Suprapubic skin (tissue), 4 donors: ENCODE measurements around the gene FRMD4A. TPM values are rescaled to one million over a fixed set of nuclear protein-coding genes. Genes with fewer than 3 reads are reported as not detected.

Experiments
- DNase-seq, 2 donors: peaks; one replicate each; pipeline ENCODE4 v3.0.0-alpha.2; 2019; ENCODE audit warnings: low spot score in 2 of 2
- H3K27ac ChIP-seq: fragments of 200-600 bp; sonication (generic); one replicate; pipeline ENCODE4 v1.5.1; 2019
- H3K27me3 ChIP-seq: fragments of 200-600 bp; sonication (generic); one replicate; pipeline ENCODE4 v1.5.1; 2019
- H3K36me3 ChIP-seq: fragments of 200-600 bp; sonication (generic); one replicate; pipeline ENCODE4 v1.5.1; 2019
- H3K4me1 ChIP-seq: fragments of 200-600 bp; sonication (generic); one replicate; pipeline ENCODE4 v1.5.1; 2019
- H3K4me3 ChIP-seq: fragments of 200-600 bp; sonication (generic); one replicate; pipeline ENCODE4 v1.5.1; 2019; ENCODE audit warnings: mild to moderate bottlenecking
- H3K9me3 ChIP-seq: fragments of 200-600 bp; sonication (generic); one replicate; pipeline ENCODE4 v1.5.1; 2019
- CTCF ChIP-seq, 2 donors: fragments of 200-600 bp in 1 of 2; fragments of 450-650 bp in 1 of 2; sonication (generic) in 1 of 2; IDR thresholded peaks; one replicate each; pipeline ENCODE4 v1.5.1; 2016 to 2019; ENCODE audit warnings: antibody characterized with exemption in 2 of 2, mild to moderate bottlenecking in 1 of 2, moderate library complexity in 1 of 2
- EP300 ChIP-seq: sonication (generic); formaldehyde crosslinking; IDR thresholded peaks from one replicate; pipeline ENCODE4 v1.6.1; 2017; ENCODE audit warnings: antibody characterized with exemption
- POLR2A ChIP-seq, 2 donors: fragments of 450-650 bp; IDR thresholded peaks; one replicate each; pipeline ENCODE4 v1.6.1; 2017; ENCODE audit warnings: antibody characterized with exemption in 2 of 2, mild to moderate bottlenecking in 2 of 2, moderate library complexity in 2 of 2
- POLR2AphosphoS5 ChIP-seq, 3 donors: sonication (generic); formaldehyde crosslinking; IDR thresholded peaks; one replicate each; pipeline ENCODE4 v1.6.1; 2017; ENCODE audit warnings: antibody characterized with exemption in 3 of 3
- WGBS: methylation state at CpG from one replicate; pipeline ENCODE4 v1.1.5; 2018; 5-methylcytosine and 5-hydroxymethylcytosine counted together
- total RNA-seq, 4 donors: library from RNA; depleted of rRNA; stranded (reverse); fragments of >200 nt; gene quantifications; one replicate each; pipeline ENCODE4 v1.1.0, GENCODE V29; 2016

Gene FRMD4A
- total RNA-seq, 4 donors from 2014 or later: 27.4 to 86.3 (median 58.0) TPM

GRCh38 chr10:13651969-13652720 is 678.6 kb downstream of the FRMD4A start:
- Histone ChIP-seq H3K27ac (no peak overlapping the region), H3K36me3 (peaks cover 94% of the 10 kb centered on the region), H3K4me3 (no peak overlapping the region), H3K9me3 (no peaks in the 10 kb centered on the region), H3K4me1 (no peaks in the 10 kb centered on the region), H3K27me3 (no peaks in the 10 kb centered on the region)
- WGBS: 79% methylated on average over 5 of the region's 5 CpGs
- DNase-seq: no peak
- no peak for TF ChIP-seq EP300
- no peak for TF ChIP-seq POLR2A (IDR thresholded peaks at IDR 0.05)
- TF ChIP-seq CTCF (IDR thresholded peaks at IDR 0.05): no peak
- TF ChIP-seq POLR2AphosphoS5 (IDR thresholded peaks at IDR 0.05): no peak

DNA sequence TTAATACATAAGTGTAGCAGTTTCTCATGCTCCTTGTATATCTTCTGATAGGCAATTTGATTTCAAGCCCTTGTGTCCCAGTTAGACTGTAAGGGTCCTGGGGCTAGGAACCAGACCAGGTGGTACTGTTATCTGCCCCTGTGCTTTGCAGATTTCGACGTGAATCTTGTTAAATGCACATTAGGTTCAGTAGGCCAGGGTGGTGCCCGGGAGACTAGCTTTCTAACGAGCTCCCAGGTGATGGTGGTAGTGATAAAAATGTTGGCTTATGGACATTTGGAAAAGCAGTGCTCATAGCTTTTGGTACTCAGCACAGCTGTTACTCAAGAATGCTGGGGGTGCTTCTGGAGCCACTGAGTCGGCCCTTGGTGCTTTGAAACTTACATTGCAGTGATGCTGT is 679.8 kb downstream of the FRMD4A start:
- Histone ChIP-seq H3K27me3 (no peaks in the 10 kb centered on the region), H3K36me3 (peaks cover 94% of the 10 kb centered on the region), H3K27ac (no peak overlapping the region), H3K4me1 (no peaks in the 10 kb centered on the region), H3K9me3 (no peaks in the 10 kb centered on the region), H3K4me3 (no peak overlapping the region)
- WGBS: 74% methylated on average over 5 of the region's 5 CpGs
- no peak for DNase-seq
- no peak for TF ChIP-seq CTCF (IDR thresholded peaks at IDR 0.05)
- no peak for TF ChIP-seq EP300
- no peak for TF ChIP-seq POLR2AphosphoS5 (IDR thresholded peaks at IDR 0.05)
- no peak for TF ChIP-seq POLR2A (IDR thresholded peaks at IDR 0.05)

DNA sequence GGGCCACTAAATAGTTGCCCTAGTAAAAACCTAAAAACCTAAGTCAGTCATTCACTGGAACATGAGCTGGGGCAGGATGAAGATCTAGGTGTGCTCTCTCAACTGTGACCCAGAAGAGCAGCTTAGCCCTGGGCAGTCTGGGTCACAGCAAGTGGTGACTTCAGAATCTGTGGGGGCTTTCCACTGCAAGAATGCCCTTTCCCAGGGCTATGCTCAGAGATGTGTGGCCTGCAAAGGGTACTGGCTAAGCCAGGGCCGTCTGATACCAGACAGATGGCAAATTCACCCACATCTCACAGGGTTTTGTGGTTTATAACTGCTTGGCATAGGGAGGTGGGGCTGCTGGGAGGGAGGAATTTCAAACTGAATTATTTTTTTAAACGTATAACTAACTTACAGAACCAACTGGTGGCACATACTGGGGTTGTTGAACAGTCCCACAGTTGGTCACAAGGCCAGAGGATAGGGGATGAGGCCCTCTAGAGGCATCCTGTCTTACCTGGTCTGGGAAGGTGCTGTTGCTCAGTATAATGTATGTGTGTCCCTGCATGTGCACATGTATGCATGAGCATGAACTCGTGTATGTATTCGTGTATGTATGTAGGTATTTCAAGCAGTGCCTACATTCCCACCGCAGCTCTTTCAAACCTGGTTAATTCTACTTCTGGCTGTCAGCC is 680.7 kb downstream of the FRMD4A start:
- no peak overlapping the region for H3K4me3 ChIP-seq
- DNase-seq: no peak
- 62% methylated on average over 5 of the region's 5 CpGs for WGBS
- H3K9me3 ChIP-seq: no peaks in the 10 kb centered on the region
- no peak overlapping the region for H3K27ac ChIP-seq
- peaks cover 94% of the 10 kb centered on the region for H3K36me3 ChIP-seq
- H3K4me1 ChIP-seq: no peaks in the 10 kb centered on the region
- H3K27me3 ChIP-seq: no peaks in the 10 kb centered on the region
- TF ChIP-seq CTCF (IDR thresholded peaks at IDR 0.05) (no peak), EP300 (no peak), POLR2A (IDR thresholded peaks at IDR 0.05) (no peak), POLR2AphosphoS5 (IDR thresholded peaks at IDR 0.05) (no peak)

DNA sequence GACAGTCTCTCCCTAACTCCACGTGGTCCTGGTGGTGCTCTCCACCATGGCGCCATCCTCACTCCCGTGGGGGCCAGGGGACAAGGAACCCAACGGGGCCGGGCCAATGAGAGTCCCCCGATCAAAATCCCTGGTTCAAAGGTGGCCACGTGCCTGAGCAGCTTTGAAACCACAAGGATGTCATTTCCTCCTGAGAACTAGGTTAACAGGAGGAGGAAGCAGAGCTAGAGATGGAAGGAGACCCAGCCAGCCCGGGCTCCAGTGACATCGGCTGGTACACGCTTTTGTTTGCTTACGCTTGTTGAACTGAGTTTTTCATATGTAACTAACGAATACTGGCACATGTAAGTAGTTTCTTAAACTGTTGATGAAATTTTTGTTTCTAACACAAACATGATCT is 682.3 kb downstream of the FRMD4A start:
- no peaks in the 10 kb centered on the region for H3K27me3 ChIP-seq
- no peak overlapping the region for H3K4me3 ChIP-seq
- peaks cover 87% of the 10 kb centered on the region for H3K36me3 ChIP-seq
- H3K4me1 ChIP-seq: no peaks in the 10 kb centered on the region
- H3K9me3 ChIP-seq: no peaks in the 10 kb centered on the region
- no peak overlapping the region for H3K27ac ChIP-seq
- 90% methylated on average over 10 of the region's 12 CpGs for WGBS
- TF ChIP-seq EP300 (no peak), POLR2AphosphoS5 (IDR thresholded peaks at IDR 0.05) (no peak), CTCF (IDR thresholded peaks at IDR 0.05) (no peak), POLR2A (IDR thresholded peaks at IDR 0.05) (no peak)
- DNase-seq: no peak

DNA sequence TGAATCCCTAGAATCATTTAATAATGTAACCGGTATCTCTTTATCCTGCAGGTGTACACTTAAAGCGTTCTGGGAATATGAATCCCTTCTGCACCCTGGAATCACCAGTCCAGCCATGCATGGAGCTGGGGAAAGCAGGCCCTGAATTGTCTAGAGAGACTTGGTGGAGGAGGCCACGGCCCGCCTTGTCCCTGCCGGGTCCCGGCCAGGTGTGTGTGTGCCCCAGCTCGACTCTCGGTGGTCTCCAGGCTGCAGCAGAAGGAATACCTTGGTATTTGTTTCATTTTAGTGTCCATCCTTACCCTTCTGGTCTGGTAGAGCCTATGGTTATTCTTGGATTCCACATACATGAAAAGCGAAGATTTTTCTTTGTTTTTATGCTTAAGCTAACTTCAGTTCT is 685.9 kb downstream of the FRMD4A start:
- no peak for DNase-seq
- H3K4me1 ChIP-seq: no peaks in the 10 kb centered on the region
- peaks cover 12% of the 10 kb centered on the region for H3K9me3 ChIP-seq
- H3K4me3 ChIP-seq: no peak overlapping the region
- H3K36me3 ChIP-seq: peaks cover 62% of the 10 kb centered on the region
- 98% methylated on average over 9 of the region's 9 CpGs for WGBS
- TF ChIP-seq EP300: no peak
- no peak for TF ChIP-seq POLR2A (IDR thresholded peaks at IDR 0.05)
- no peak for TF ChIP-seq POLR2AphosphoS5 (IDR thresholded peaks at IDR 0.05)
- TF ChIP-seq CTCF (IDR thresholded peaks at IDR 0.05): no peak
- no peaks in the 10 kb centered on the region for H3K27me3 ChIP-seq
- no peak overlapping the region for H3K27ac ChIP-seq
